NB4 (cell line): ENCODE results near the gene HS6ST2.

Experiments used
- MYC ChIP-seq: IDR thresholded peaks from 2 replicates; pipeline ENCODE4 v1.6.1; 2011; ENCODE audit warnings: low read depth, low read length
- POLR2A ChIP-seq: IDR thresholded peaks from 2 replicates; pipeline ENCODE4 v1.6.1; 2011; ENCODE audit warnings: mild to moderate bottlenecking; ENCODE audit not compliant: insufficient read length; ENCODE audit errors: extremely low read depth
- TF ChIP-seq, protein P1 (sequence below): IDR thresholded peaks from one replicate; pipeline ENCODE4 v1.5.1; 2012; ENCODE audit warnings: low read depth, low read length
- TF ChIP-seq, protein P2 (sequence below): IDR thresholded peaks from 2 replicates; pipeline ENCODE4 v1.6.1; 2011; ENCODE audit warnings: low read depth, low read length

DNA sequence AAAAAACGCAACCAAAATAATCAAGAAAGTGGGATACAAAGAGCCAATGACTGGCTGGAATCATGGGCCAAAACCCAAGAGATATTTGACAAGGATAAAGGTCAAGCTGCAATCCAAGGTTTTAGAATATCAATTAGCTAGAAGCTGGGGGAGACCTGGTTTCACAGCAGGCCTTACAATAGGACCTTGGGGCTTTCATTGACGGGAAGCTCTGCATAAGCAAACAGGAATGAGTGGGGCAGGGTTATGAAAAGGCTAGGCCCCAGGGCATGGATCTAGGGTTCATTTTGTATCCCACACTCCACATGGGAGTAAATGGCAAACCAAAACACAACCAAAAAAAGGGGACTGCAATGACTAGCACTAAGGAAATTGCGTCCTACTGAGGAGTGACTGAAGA lies 215.3 kb downstream of the HS6ST2 start:
- TF ChIP-seq POLR2A (no peak), MYC (no peak)
- TF ChIP-seq, protein P1, sequence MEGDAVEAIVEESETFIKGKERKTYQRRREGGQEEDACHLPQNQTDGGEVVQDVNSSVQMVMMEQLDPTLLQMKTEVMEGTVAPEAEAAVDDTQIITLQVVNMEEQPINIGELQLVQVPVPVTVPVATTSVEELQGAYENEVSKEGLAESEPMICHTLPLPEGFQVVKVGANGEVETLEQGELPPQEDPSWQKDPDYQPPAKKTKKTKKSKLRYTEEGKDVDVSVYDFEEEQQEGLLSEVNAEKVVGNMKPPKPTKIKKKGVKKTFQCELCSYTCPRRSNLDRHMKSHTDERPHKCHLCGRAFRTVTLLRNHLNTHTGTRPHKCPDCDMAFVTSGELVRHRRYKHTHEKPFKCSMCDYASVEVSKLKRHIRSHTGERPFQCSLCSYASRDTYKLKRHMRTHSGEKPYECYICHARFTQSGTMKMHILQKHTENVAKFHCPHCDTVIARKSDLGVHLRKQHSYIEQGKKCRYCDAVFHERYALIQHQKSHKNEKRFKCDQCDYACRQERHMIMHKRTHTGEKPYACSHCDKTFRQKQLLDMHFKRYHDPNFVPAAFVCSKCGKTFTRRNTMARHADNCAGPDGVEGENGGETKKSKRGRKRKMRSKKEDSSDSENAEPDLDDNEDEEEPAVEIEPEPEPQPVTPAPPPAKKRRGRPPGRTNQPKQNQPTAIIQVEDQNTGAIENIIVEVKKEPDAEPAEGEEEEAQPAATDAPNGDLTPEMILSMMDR = no peak
- TF ChIP-seq, protein P2, sequence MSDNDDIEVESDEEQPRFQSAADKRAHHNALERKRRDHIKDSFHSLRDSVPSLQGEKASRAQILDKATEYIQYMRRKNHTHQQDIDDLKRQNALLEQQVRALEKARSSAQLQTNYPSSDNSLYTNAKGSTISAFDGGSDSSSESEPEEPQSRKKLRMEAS = no peak
